GM12801 (cell line): ENCODE data around the gene MXD1.

ENCODE experiments used
- CTCF ChIP-seq: IDR thresholded peaks from one replicate; pipeline ENCODE4 v1.5.1; 2011; ENCODE audit warnings: control low read depth; ENCODE audit not compliant: insufficient read length; ENCODE audit errors: extremely low read depth

The MXD1 gene

GRCh38 chr2:69952336-69953115 lies 37.6 kb downstream of the MXD1 start:
- no peak for TF ChIP-seq CTCF

- no peak for TF ChIP-seq CTCF
Observed at GRCh38 chr2:69954084-69954483, 39.2 kb downstream of the MXD1 start.

- TF ChIP-seq CTCF, result no peak
Observed at GRCh38 chr2:69955029-69955428, 40.1 kb downstream of the MXD1 start.

- TF ChIP-seq CTCF, result no peak
Observed at GRCh38 chr2:69956475-69956979, 41.6 kb downstream of the MXD1 start.

- no peak for TF ChIP-seq CTCF
Observed at GRCh38 chr2:69957965-69958364, 43.1 kb downstream of the MXD1 start.

GRCh38 chr2:69958480-69958879 lies 43.6 kb downstream of the MXD1 start:
- no peak for TF ChIP-seq CTCF

- no peak for TF ChIP-seq CTCF
Observed at GRCh38 chr2:69959425-69959824, 44.5 kb downstream of the MXD1 start.

- TF ChIP-seq CTCF, result no peak
Observed at GRCh38 chr2:69960821-69961220, 45.9 kb downstream of the MXD1 start.
